ENCODE data around the gene TTN. TPM values are rescaled to one million over a fixed set of nuclear protein-coding genes. Genes with fewer than 3 reads are reported as not detected.

Gene TTN
- total RNA-seq, 1 donor from 2014 or later = 0.50 TPM

GRCh38 chr2:178824181-178824580, 17.0 kb upstream of the TTN start:
- H3K27ac Mint-ChIP-seq (ENCODE audit: unreplicated experiment) = no peak overlapping the region
- Histone ChIP-seq H3K27me3 (ENCODE audit: insufficient read depth, low read length) (no peaks in the 10 kb centered on the region), H3K9me3 (ENCODE audit: insufficient read depth, low read depth, low read length) (no peaks in the 10 kb centered on the region), H4K20me1 (ENCODE audit: insufficient read depth, low read length) (no peaks in the 10 kb centered on the region), H3K79me2 (ENCODE audit: insufficient read depth, low read length) (no peaks in the 10 kb centered on the region), H3K36me3 (ENCODE audit: insufficient read depth, low read length) (no peaks in the 10 kb centered on the region), H3K27ac (ENCODE audit: low read depth, low read length) (no peak overlapping the region), H2AFZ (ENCODE audit: low read depth, low read length) (no peak overlapping the region), H3K9ac (ENCODE audit: low read length) (no peak overlapping the region), H3K4me2 (ENCODE audit: low read length) (no peak overlapping the region), H3K4me3 (ENCODE audit: insufficient read depth, low read depth, low read length) (no peak overlapping the region), H3K4me1 (ENCODE audit: insufficient read depth, low read length) (peaks cover 10% of the 10 kb centered on the region)
- no peaks in the 10 kb centered on the region for H3K36me3 Mint-ChIP-seq (ENCODE audit: low read depth, unreplicated experiment)
- H3K27me3 Mint-ChIP-seq (ENCODE audit: low read depth, unreplicated experiment) = no peaks in the 10 kb centered on the region
- H3K4me3 Mint-ChIP-seq (ENCODE audit: unreplicated experiment) = no peak overlapping the region
- no peak for TF ChIP-seq CTCF (IDR thresholded peaks at IDR 0.05; ENCODE audit: insufficient read depth, low read depth, low read length)
- H3K9me3 Mint-ChIP-seq (ENCODE audit: unreplicated experiment) = no peaks in the 10 kb centered on the region
- H3K4me1 Mint-ChIP-seq (ENCODE audit: low read depth, unreplicated experiment) = peaks cover 4% of the 10 kb centered on the region
- no peak for FAIRE-seq
- no peak for DNase-seq (ENCODE audit: low read depth)

GRCh38 chr2:178819992-178820391, 12.8 kb upstream of the TTN start:
- H3K27ac Mint-ChIP-seq (ENCODE audit: unreplicated experiment) = peak overlapping the region; percentile 37
- H3K9me3 ChIP-seq (ENCODE audit: insufficient read depth, low read depth, low read length) = no peaks in the 10 kb centered on the region
- peak overlapping the region; percentile 66 for H3K4me2 ChIP-seq (ENCODE audit: low read length)
- H3K4me3 ChIP-seq (ENCODE audit: insufficient read depth, low read depth, low read length) = no peak overlapping the region
- peaks cover 8% of the 10 kb centered on the region for H3K4me1 ChIP-seq (ENCODE audit: insufficient read depth, low read length)
- H3K9ac ChIP-seq (ENCODE audit: low read length) = no peak overlapping the region
- peak overlapping the region; percentile 39 for H3K27ac ChIP-seq (ENCODE audit: low read depth, low read length)
- H4K20me1 ChIP-seq (ENCODE audit: insufficient read depth, low read length) = no peaks in the 10 kb centered on the region
- peak overlapping the region; percentile 42 for H2AFZ ChIP-seq (ENCODE audit: low read depth, low read length)
- peaks cover 4% of the 10 kb centered on the region for H3K4me1 Mint-ChIP-seq (ENCODE audit: low read depth, unreplicated experiment)
- H3K4me3 Mint-ChIP-seq (ENCODE audit: unreplicated experiment) = no peak overlapping the region
- H3K9me3 Mint-ChIP-seq (ENCODE audit: unreplicated experiment) = no peaks in the 10 kb centered on the region
- no peaks in the 10 kb centered on the region for H3K36me3 Mint-ChIP-seq (ENCODE audit: low read depth, unreplicated experiment)
- no peaks in the 10 kb centered on the region for H3K27me3 ChIP-seq (ENCODE audit: insufficient read depth, low read length)
- FAIRE-seq = no peak
- DNase-seq (ENCODE audit: low read depth) = peak; percentile 18
- H3K79me2 ChIP-seq (ENCODE audit: insufficient read depth, low read length) = no peaks in the 10 kb centered on the region
- TF ChIP-seq CTCF (IDR thresholded peaks at IDR 0.05; ENCODE audit: insufficient read depth, low read depth, low read length) = no peak
- TF ChIP-seq EZH2 (IDR thresholded peaks at IDR 0.05; ENCODE audit: insufficient read depth, low read length) = no peak
- no peaks in the 10 kb centered on the region for H3K27me3 Mint-ChIP-seq (ENCODE audit: low read depth, unreplicated experiment)
- H3K36me3 ChIP-seq (ENCODE audit: insufficient read depth, low read length) = no peaks in the 10 kb centered on the region

GRCh38 chr2:178819147-178819875, 12.1 kb upstream of the TTN start:
- Mint-ChIP-seq H3K27me3 (ENCODE audit: low read depth, unreplicated experiment) (no peaks in the 10 kb centered on the region), H3K4me3 (ENCODE audit: unreplicated experiment) (no peak overlapping the region), H3K27ac (ENCODE audit: unreplicated experiment) (no peak overlapping the region), H3K36me3 (ENCODE audit: low read depth, unreplicated experiment) (no peaks in the 10 kb centered on the region), H3K4me1 (ENCODE audit: low read depth, unreplicated experiment) (peaks cover 4% of the 10 kb centered on the region), H3K9me3 (ENCODE audit: unreplicated experiment) (no peaks in the 10 kb centered on the region)
- H2AFZ ChIP-seq (ENCODE audit: low read depth, low read length) = no peak overlapping the region
- no peak for FAIRE-seq
- no peaks in the 10 kb centered on the region for H3K36me3 ChIP-seq (ENCODE audit: insufficient read depth, low read length)
- H3K79me2 ChIP-seq (ENCODE audit: insufficient read depth, low read length) = no peaks in the 10 kb centered on the region
- H3K9ac ChIP-seq (ENCODE audit: low read length) = no peak overlapping the region
- TF ChIP-seq CTCF (IDR thresholded peaks at IDR 0.05; ENCODE audit: insufficient read depth, low read depth, low read length) (no peak), EZH2 (IDR thresholded peaks at IDR 0.05; ENCODE audit: insufficient read depth, low read length) (no peak)
- no peaks in the 10 kb centered on the region for H4K20me1 ChIP-seq (ENCODE audit: insufficient read depth, low read length)
- no peak overlapping the region for H3K27ac ChIP-seq (ENCODE audit: low read depth, low read length)
- no peaks in the 10 kb centered on the region for H3K27me3 ChIP-seq (ENCODE audit: insufficient read depth, low read length)
- H3K9me3 ChIP-seq (ENCODE audit: insufficient read depth, low read depth, low read length) = no peaks in the 10 kb centered on the region
- DNase-seq (ENCODE audit: low read depth) = no peak
- no peak overlapping the region for H3K4me2 ChIP-seq (ENCODE audit: low read length)
- H3K4me3 ChIP-seq (ENCODE audit: insufficient read depth, low read depth, low read length) = no peak overlapping the region
- H3K4me1 ChIP-seq (ENCODE audit: insufficient read depth, low read length) = peaks cover 8% of the 10 kb centered on the region
